T47D (cell line): ENCODE measurements around the gene ANKRD40CL.

Experiments
- DNase-seq, 2 experiments: peaks; one replicate each; pipeline versions ENCODE4 v3.0.0 to v3.0.0-alpha.2; 2011 to 2012; ENCODE audit warnings: low read depth in 1 of 2, low spot score in 1 of 2
- JUND ChIP-seq: IDR thresholded peaks from 2 replicates; pipeline ENCODE4 v1.6.1; 2012; ENCODE audit warnings: low read depth
- in situ Hi-C: cut with HindIII; loops from 2 replicates; pipeline ENCODE4 v1.10.0; 2016; ENCODE audit warnings: low sequenced_read_pairs, low pct_unique_long_range_greater_than_20kb

The ANKRD40CL gene

GRCh38 chr17:50785126-50785525 lies 17.8 kb upstream of the ANKRD40CL start:
- in situ Hi-C loops = no loop called here
- DNase-seq = peak in 1 of 2 experiments; percentile 99
- TF ChIP-seq JUND = no peak; the same call in 1 of the 2 replicates

- in situ Hi-C loops = no loop called here
- TF ChIP-seq JUND = no peak
- DNase-seq = no peak
These were observed 16.6 kb upstream of the ANKRD40CL start for GRCh38 chr17:50783905-50784304.

GRCh38 chr17:50783193-50783660 lies 15.9 kb upstream of the ANKRD40CL start:
- in situ Hi-C loops = no loop called here
- DNase-seq = peak; percentile 94 to 97
- no peak for TF ChIP-seq JUND

GRCh38 chr17:50781167-50781566 lies 13.8 kb upstream of the ANKRD40CL start:
- in situ Hi-C loops = no loop called here
- DNase-seq = no peak
- no peak for TF ChIP-seq JUND

- DNase-seq = no peak
- TF ChIP-seq JUND = no peak
- in situ Hi-C loops = no loop called here
These were observed 12.5 kb upstream of the ANKRD40CL start for GRCh38 chr17:50779747-50780353.

- no peak for DNase-seq
- in situ Hi-C loops = no loop called here
These were observed 11.7 kb upstream of the ANKRD40CL start for GRCh38 chr17:50778988-50779387.

GRCh38 chr17:50778471-50778870 lies 11.2 kb upstream of the ANKRD40CL start:
- no peak for DNase-seq
- TF ChIP-seq JUND = no peak
- in situ Hi-C loops = no loop called here

More at GRCh38 chr17:50778988-50779387, 11.7 kb upstream of the ANKRD40CL start:
- no peak for TF ChIP-seq JUND

- in situ Hi-C loops = no loop called here
- DNase-seq = no peak
- no peak for TF ChIP-seq JUND
These were observed 8.6 kb upstream of the ANKRD40CL start for GRCh38 chr17:50775926-50776325.

- DNase-seq = no peak
- no peak for TF ChIP-seq JUND
- in situ Hi-C loops = no loop called here
These were observed 7.0 kb upstream of the ANKRD40CL start for GRCh38 chr17:50774225-50774803.

- in situ Hi-C loops = no loop called here
- DNase-seq = no peak
- TF ChIP-seq JUND = no peak
These were observed 4.9 kb upstream of the ANKRD40CL start for GRCh38 chr17:50771991-50772785.

GRCh38 chr17:50770346-50770745 lies 3.0 kb upstream of the ANKRD40CL start:
- DNase-seq = no peak
- TF ChIP-seq JUND = no peak
- in situ Hi-C loops = no loop called here

GRCh38 chr17:50769884-50770283 lies 2.6 kb upstream of the ANKRD40CL start:
- in situ Hi-C loops = no loop called here
- no peak for DNase-seq
- no peak for TF ChIP-seq JUND

- in situ Hi-C loops = no loop called here
- no peak for TF ChIP-seq JUND
- peak in 1 of 2 experiments; percentile 77 for DNase-seq
These were observed 1.0 kb upstream of the ANKRD40CL start for GRCh38 chr17:50768346-50768761.

GRCh38 chr17:50767030-50767429 lies 288 bp downstream of the ANKRD40CL start:
- in situ Hi-C loops = no loop called here
- no peak for DNase-seq
- no peak for TF ChIP-seq JUND
